ENCODE measurements around the gene LPCAT1. TPM values are rescaled to one million over a fixed set of nuclear protein-coding genes. Genes with fewer than 3 reads are reported as not detected.

The LPCAT1 gene
- total RNA-seq, 1 donor from 2014 or later: 475 TPM

DNA sequence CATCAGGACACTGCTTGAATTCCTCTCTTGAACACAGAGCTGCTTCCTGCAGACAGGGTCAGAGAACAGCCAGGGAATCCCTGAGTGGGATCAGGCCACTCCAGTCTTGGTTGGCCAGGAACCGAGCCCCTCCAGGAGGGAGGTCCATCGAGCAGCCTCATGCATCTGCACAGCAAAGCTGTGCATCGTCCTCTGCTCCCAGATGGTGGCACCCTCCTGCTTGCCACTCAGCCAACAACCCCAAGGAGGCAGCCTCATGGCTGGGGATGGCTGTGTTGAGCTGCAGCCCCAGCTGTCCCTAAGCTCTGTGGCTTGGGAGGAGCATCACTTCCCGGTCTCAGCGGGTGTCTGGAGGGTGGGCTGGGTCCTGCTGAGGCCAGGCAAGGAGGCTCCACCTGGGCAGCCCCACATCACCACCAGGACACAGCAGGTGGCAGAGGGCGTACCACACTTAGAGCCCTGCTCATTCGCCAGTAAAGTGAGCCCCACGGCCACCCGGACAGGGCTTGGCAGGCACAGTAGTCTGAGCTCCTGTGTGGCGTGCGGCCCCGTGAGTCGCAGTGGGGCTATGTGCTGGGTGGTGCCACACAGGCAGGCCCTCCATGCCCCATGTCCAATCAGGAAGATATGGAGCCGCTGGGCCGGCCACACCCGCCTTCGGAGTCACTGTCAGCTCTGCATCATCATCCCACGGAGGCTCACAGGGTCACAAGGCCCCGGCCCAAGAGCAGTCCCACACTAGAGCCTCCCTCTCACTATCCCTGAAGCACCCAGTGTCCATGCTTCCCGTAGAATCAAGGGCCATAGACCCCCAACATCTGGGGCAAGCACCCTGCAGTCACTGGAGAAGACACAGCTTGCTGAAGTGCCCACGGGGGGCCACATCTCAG, 11.9 kb downstream of the LPCAT1 start:
- H3K4me1 ChIP-seq: peaks cover 49% of the 10 kb centered on the region
- ATAC-seq: no peak
- DNase-seq: no peak
- intact Hi-C loops (cut with DNase I): no loop called here
- TF ChIP-seq, protein P1, sequence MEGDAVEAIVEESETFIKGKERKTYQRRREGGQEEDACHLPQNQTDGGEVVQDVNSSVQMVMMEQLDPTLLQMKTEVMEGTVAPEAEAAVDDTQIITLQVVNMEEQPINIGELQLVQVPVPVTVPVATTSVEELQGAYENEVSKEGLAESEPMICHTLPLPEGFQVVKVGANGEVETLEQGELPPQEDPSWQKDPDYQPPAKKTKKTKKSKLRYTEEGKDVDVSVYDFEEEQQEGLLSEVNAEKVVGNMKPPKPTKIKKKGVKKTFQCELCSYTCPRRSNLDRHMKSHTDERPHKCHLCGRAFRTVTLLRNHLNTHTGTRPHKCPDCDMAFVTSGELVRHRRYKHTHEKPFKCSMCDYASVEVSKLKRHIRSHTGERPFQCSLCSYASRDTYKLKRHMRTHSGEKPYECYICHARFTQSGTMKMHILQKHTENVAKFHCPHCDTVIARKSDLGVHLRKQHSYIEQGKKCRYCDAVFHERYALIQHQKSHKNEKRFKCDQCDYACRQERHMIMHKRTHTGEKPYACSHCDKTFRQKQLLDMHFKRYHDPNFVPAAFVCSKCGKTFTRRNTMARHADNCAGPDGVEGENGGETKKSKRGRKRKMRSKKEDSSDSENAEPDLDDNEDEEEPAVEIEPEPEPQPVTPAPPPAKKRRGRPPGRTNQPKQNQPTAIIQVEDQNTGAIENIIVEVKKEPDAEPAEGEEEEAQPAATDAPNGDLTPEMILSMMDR (IDR thresholded peaks at IDR 0.05): no peak
- no peak overlapping the region for H3K4me3 ChIP-seq
- H3K36me3 ChIP-seq: peaks cover 60% of the 10 kb centered on the region
- H3K27me3 ChIP-seq (ENCODE audit: low read depth): no peaks in the 10 kb centered on the region
- H3K9me3 ChIP-seq: no peaks in the 10 kb centered on the region
- peak overlapping the region; percentile 21 for H3K27ac ChIP-seq

- DNase-seq (no peak), ATAC-seq (no peak)
- Histone ChIP-seq H3K27ac (no peak overlapping the region), H3K27me3 (ENCODE audit: low read depth) (no peaks in the 10 kb centered on the region), H3K36me3 (peaks cover 51% of the 10 kb centered on the region), H3K4me1 (peaks cover 49% of the 10 kb centered on the region), H3K9me3 (no peaks in the 10 kb centered on the region), H3K4me3 (no peak overlapping the region)
- TF ChIP-seq, protein P1 (IDR thresholded peaks at IDR 0.05): no peak
- intact Hi-C loops (cut with DNase I): no loop called here
Observed at GRCh38 chr5:1511048-1511447, 12.7 kb downstream of the LPCAT1 start.

GRCh38 chr5:1510631-1511030, 13.1 kb downstream of the LPCAT1 start:
- DNase-seq: no peak
- Histone ChIP-seq H3K27ac (no peak overlapping the region), H3K27me3 (ENCODE audit: low read depth) (no peaks in the 10 kb centered on the region), H3K9me3 (no peaks in the 10 kb centered on the region), H3K36me3 (peaks cover 49% of the 10 kb centered on the region), H3K4me1 (peaks cover 49% of the 10 kb centered on the region), H3K4me3 (no peak overlapping the region)
- intact Hi-C loops (cut with DNase I): no loop called here
- TF ChIP-seq, protein P1 (IDR thresholded peaks at IDR 0.05): no peak
- no peak for ATAC-seq

DNA sequence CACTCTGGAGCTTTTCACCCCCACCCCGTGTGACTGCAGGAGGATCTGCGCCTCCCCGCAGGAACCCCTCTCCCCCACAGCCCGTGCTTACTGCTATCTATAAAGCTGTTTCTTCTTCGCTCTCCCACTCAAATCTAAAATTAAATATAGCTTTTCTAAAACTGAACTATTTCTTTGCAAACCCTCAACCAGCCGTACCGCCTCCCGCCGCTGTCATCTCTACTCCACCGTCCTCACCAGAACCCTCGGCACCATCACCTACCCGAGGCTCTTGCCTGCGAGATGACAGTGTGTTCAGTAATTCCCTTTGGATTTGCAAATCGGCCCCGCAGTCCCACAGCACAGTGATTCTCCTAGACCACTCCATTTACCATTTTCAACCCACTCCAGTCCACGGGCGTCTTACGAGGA, 13.6 kb downstream of the LPCAT1 start:
- DNase-seq: no peak
- intact Hi-C loops (cut with DNase I): no loop called here
- H3K4me1 ChIP-seq: peaks cover 53% of the 10 kb centered on the region
- H3K27me3 ChIP-seq (ENCODE audit: low read depth): no peaks in the 10 kb centered on the region
- no peak overlapping the region for H3K27ac ChIP-seq
- ATAC-seq: no peak
- no peak overlapping the region for H3K4me3 ChIP-seq
- TF ChIP-seq, protein P1 (IDR thresholded peaks at IDR 0.05): no peak
- H3K9me3 ChIP-seq: no peaks in the 10 kb centered on the region
- peaks cover 49% of the 10 kb centered on the region for H3K36me3 ChIP-seq

- no peak overlapping the region for H3K27ac ChIP-seq
- no peaks in the 10 kb centered on the region for H3K27me3 ChIP-seq (ENCODE audit: low read depth)
- TF ChIP-seq, protein P1 (IDR thresholded peaks at IDR 0.05): no peak
- H3K4me3 ChIP-seq: no peak overlapping the region
- ATAC-seq (no peak), DNase-seq (peak; percentile 30)
- no peaks in the 10 kb centered on the region for H3K9me3 ChIP-seq
- H3K36me3 ChIP-seq: peaks cover 47% of the 10 kb centered on the region
- intact Hi-C loops (cut with DNase I): no loop called here
- peaks cover 52% of the 10 kb centered on the region for H3K4me1 ChIP-seq
Observed at GRCh38 chr5:1509346-1510085, 14.2 kb downstream of the LPCAT1 start.

Data from lower lobe of right lung (tissue), 2 donors.